ENCODE data around the gene MRPL34. TPM values are rescaled to one million over a fixed set of nuclear protein-coding genes. Genes with fewer than 3 reads are reported as not detected.

Gene MRPL34
- total and polyA plus RNA-seq, 4 donors = 20.8 to 81.3 (median 67.3) TPM

- Histone ChIP-seq H3K4me3 (ENCODE audit: low read depth, low read length) (no peak overlapping the region), H3K27me3 (ENCODE audit: control insufficient read depth, insufficient read depth, low read length) (no peaks in the 10 kb centered on the region), H3K9me3 (ENCODE audit: control insufficient read depth, insufficient read depth, low read length) (no peaks in the 10 kb centered on the region), H3K27ac (ENCODE audit: low read depth, low read length) (no peak overlapping the region), H3K4me1 (ENCODE audit: control insufficient read depth, insufficient read depth, low read length) (peaks cover 63% of the 10 kb centered on the region), H3K36me3 (ENCODE audit: control insufficient read depth, insufficient read depth, low read length) (peaks cover 57% of the 10 kb centered on the region)
- DNase-seq (ENCODE audit: low read depth in 4 of 6, low spot score in 6 of 6) = no peak
- 89% methylated on average over 8 of the region's 8 CpGs for WGBS (ENCODE audit: insufficient coverage)
Measured at GRCh38 chr19:17332360-17332676, 26.6 kb downstream of the MRPL34 start.

GRCh38 chr19:17332677-17333581 lies 27.3 kb downstream of the MRPL34 start:
- Histone ChIP-seq H3K9me3 (ENCODE audit: control insufficient read depth, insufficient read depth, low read length) (no peaks in the 10 kb centered on the region), H3K4me1 (ENCODE audit: control insufficient read depth, insufficient read depth, low read length) (peaks cover 63% of the 10 kb centered on the region), H3K36me3 (ENCODE audit: control insufficient read depth, insufficient read depth, low read length) (peaks cover 53% of the 10 kb centered on the region), H3K27ac (ENCODE audit: low read depth, low read length) (no peak overlapping the region), H3K27me3 (ENCODE audit: control insufficient read depth, insufficient read depth, low read length) (no peaks in the 10 kb centered on the region), H3K4me3 (ENCODE audit: low read depth, low read length) (no peak overlapping the region)
- DNase-seq (ENCODE audit: low read depth in 4 of 6, low spot score in 6 of 6) = peak in 1 of 6 donors; percentile 55
- 93% methylated on average over 45 of the region's 45 CpGs for WGBS (ENCODE audit: insufficient coverage)

DNA sequence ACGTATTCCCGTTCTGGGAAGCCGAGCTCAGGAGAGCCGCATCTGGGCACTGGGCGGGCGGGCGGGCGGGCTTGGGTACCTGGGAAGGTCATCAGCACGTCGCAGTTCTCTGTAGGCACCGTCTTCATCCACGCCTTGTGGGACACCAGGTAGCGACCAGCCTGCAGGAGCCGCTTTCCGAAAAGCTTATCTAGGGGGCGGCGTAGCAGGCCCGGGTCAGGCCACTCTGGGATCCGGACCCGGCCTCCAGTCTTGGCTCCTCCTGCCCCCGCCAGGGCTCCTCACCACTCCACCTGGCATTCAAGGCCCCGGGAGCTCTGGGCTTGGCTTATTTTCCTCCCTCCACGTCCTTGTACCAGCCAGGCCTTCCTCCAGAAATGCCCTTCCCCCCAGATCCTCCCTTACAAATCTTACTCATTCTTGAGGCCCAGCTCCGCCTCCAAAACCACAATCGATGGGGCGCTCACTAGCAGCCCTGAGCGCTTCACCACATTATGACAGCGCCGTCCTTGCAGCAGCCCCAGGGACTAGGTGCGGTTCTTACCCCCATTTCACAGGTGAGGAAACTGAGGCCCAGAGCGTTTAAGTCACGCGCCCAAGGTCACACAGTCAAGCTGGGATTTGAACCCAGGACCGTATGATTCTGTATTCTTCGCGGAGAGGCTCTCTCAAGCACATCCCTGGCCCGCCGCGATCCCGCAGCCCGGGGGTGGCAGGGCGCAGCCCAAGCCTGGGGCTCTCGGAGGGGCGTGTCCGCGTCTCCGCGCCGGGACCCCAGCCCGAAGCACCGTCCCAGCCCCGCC lies 28.1 kb downstream of the MRPL34 start:
- Histone ChIP-seq H3K4me3 (ENCODE audit: low read depth, low read length) (peak overlapping the region; percentile 60), H3K27ac (ENCODE audit: low read depth, low read length) (no peak overlapping the region)

DNA sequence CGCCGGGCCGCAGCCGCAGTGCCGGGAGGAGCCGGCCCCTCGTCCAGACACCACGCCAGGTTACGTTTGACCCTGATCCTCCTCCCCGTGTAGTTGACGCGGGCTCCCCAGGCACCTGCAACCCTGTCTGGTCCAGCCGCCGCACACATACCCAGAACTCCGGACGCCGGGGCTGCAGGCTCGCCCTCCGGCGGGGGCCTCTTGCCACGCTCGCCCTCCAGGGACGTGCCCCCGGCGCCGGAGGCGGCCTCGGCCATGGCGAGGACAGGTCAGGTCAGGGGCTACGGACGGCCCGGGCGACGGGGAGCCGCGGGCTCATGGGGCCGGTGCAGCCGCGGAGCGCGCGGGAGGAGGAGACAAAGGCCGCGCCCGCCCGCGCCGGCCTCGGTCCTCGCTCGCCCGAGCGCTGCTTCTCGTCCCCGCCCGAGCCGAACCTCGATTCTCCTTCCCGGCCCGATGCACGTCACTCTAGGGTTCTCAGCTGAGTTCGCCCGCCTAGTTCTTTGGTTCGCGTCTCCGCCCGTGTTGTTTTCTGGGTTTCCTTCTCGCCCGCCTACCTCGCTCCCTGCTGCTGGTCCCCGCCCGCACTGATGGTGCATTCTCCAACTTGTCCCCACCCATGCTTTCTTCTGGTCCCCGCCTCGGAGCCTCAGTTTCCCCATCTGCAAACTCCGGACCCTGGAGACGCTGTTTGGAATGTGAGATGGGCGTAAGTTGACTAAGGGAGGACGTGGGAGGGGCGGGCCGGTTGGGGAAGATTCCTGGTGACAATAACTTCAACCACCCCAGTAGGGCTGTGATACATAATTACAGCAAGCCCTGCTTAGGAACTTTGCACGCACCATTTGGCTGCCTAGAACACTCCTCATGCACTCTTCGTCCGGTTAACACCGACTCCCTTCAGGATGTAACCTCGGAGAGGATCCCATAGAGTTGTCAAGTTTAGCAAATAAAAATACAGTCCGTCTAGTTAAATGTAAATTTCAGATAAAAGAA lies 29.0 kb downstream of the MRPL34 start, which contains the start of gene ANO8:
TSS of gene ANO8 (minus strand) at position 442 of the 996 bp plus-strand sequence. CDS start at position 257, 185 bp downstream.
- H3K9me3 ChIP-seq (ENCODE audit: control insufficient read depth, insufficient read depth, low read length) = no peaks in the 10 kb centered on the region
- under 1% methylated on average over 72 of the region's 86 CpGs for WGBS (ENCODE audit: insufficient coverage)
- peak within 1 kb of the TSS; percentile 71 for H3K27ac ChIP-seq (ENCODE audit: low read depth, low read length)
- H3K4me1 ChIP-seq (ENCODE audit: control insufficient read depth, insufficient read depth, low read length) = peaks cover 61% of the 10 kb centered on the region
- H3K36me3 ChIP-seq (ENCODE audit: control insufficient read depth, insufficient read depth, low read length) = peaks cover 54% of the 10 kb centered on the region
- peak; percentile 94 to 100 (median 97) for DNase-seq (ENCODE audit: low read depth in 4 of 6, low spot score in 6 of 6)
- no peaks in the 10 kb centered on the region for H3K27me3 ChIP-seq (ENCODE audit: control insufficient read depth, insufficient read depth, low read length)
- peak within 1 kb of the TSS; percentile 60 for H3K4me3 ChIP-seq (ENCODE audit: low read depth, low read length)

More for the DNA sequence above, 28.1 kb downstream of the MRPL34 start:
- WGBS (ENCODE audit: insufficient coverage) = 36% methylated on average over 52 of the region's 52 CpGs
- Histone ChIP-seq H3K27me3 (ENCODE audit: control insufficient read depth, insufficient read depth, low read length) (no peaks in the 10 kb centered on the region), H3K9me3 (ENCODE audit: control insufficient read depth, insufficient read depth, low read length) (no peaks in the 10 kb centered on the region), H3K36me3 (ENCODE audit: control insufficient read depth, insufficient read depth, low read length) (peaks cover 54% of the 10 kb centered on the region), H3K4me1 (ENCODE audit: control insufficient read depth, insufficient read depth, low read length) (peaks cover 66% of the 10 kb centered on the region)
- DNase-seq (ENCODE audit: low read depth in 4 of 6, low spot score in 6 of 6) = peak in 2 of 6 donors; percentile 60 to 61

- Histone ChIP-seq H3K27ac (ENCODE audit: low read depth, low read length) (no peak overlapping the region), H3K36me3 (ENCODE audit: control insufficient read depth, insufficient read depth, low read length) (peaks cover 45% of the 10 kb centered on the region), H3K4me3 (ENCODE audit: low read depth, low read length) (no peak overlapping the region), H3K27me3 (ENCODE audit: control insufficient read depth, insufficient read depth, low read length) (no peaks in the 10 kb centered on the region), H3K9me3 (ENCODE audit: control insufficient read depth, insufficient read depth, low read length) (no peaks in the 10 kb centered on the region), H3K4me1 (ENCODE audit: control insufficient read depth, insufficient read depth, low read length) (peaks cover 57% of the 10 kb centered on the region)
- WGBS (ENCODE audit: insufficient coverage) = 93% methylated on average over 4 of the region's 10 CpGs
- DNase-seq (ENCODE audit: low read depth in 4 of 6, low spot score in 6 of 6) = no peak
Measured at GRCh38 chr19:17335575-17335974, 29.9 kb downstream of the MRPL34 start.

- Histone ChIP-seq H3K27ac (ENCODE audit: low read depth, low read length) (peak within 1 kb of the TSS; percentile 99), H3K36me3 (ENCODE audit: control insufficient read depth, insufficient read depth, low read length) (peaks cover 46% of the 10 kb centered on the region), H3K27me3 (ENCODE audit: control insufficient read depth, insufficient read depth, low read length) (no peaks in the 10 kb centered on the region), H3K4me3 (ENCODE audit: low read depth, low read length) (peak within 1 kb of the TSS; percentile 97), H3K9me3 (ENCODE audit: control insufficient read depth, insufficient read depth, low read length) (no peaks in the 10 kb centered on the region), H3K4me1 (ENCODE audit: control insufficient read depth, insufficient read depth, low read length) (peaks cover 57% of the 10 kb centered on the region)
- under 1% methylated on average over 41 of the region's 41 CpGs for WGBS (ENCODE audit: insufficient coverage)
- peak; percentile 93 to 100 (median 95) for DNase-seq (ENCODE audit: low read depth in 4 of 6, low spot score in 6 of 6)
Measured at GRCh38 chr19:17336872-17337674, 31.4 kb downstream of the MRPL34 start, which contains the start of gene GTPBP3. GTPBP3 (plus strand) TSS chr19:17337553; CDS start chr19:17337612, 59 bp downstream.

- Histone ChIP-seq H3K4me3 (ENCODE audit: low read depth, low read length) (peak overlapping the region; percentile 97), H3K27me3 (ENCODE audit: control insufficient read depth, insufficient read depth, low read length) (no peaks in the 10 kb centered on the region), H3K4me1 (ENCODE audit: control insufficient read depth, insufficient read depth, low read length) (peaks cover 51% of the 10 kb centered on the region), H3K36me3 (ENCODE audit: control insufficient read depth, insufficient read depth, low read length) (peaks cover 38% of the 10 kb centered on the region), H3K9me3 (ENCODE audit: control insufficient read depth, insufficient read depth, low read length) (no peaks in the 10 kb centered on the region), H3K27ac (ENCODE audit: low read depth, low read length) (peak overlapping the region; percentile 99)
- WGBS (ENCODE audit: insufficient coverage) = 8% methylated on average over 50 of the region's 50 CpGs
- DNase-seq (ENCODE audit: low read depth in 4 of 6, low spot score in 6 of 6) = no peak
Measured at GRCh38 chr19:17337675-17338432, 32.2 kb downstream of the MRPL34 start.
